Gastrocnemius medialis (tissue), 4 donors: ENCODE measurements around the gene KRTAP10-4. TPM values are rescaled to one million over a fixed set of nuclear protein-coding genes. Genes with fewer than 3 reads are reported as not detected.

Source experiments
- ATAC-seq, 2 donors: fragments of 150-250 bp; one replicate each; pipeline ENCODE4 v1.9.1; 2016
- DNase-seq, 2 donors: peaks; one replicate each; pipeline ENCODE4 v3.0.0-alpha.2; 2019
- H3K27ac ChIP-seq, 4 donors: fragments of 200-600 bp; sonication (generic); 1 replicate in 1 of 4; 2 replicates in 3 of 4; pipeline ENCODE4 v1.5.1; 2016 to 2018; ENCODE audit warnings: mild to moderate bottlenecking in 2 of 4, moderate library complexity in 1 of 4
- H3K27me3 ChIP-seq, 3 donors: fragments of 200-600 bp; sonication (generic) in 2 of 3; 1 replicate in 1 of 3; 2 replicates in 2 of 3; pipeline versions ENCODE4 v1.5.1 to v1.6.0; 2016 to 2019; ENCODE audit warnings: mild to moderate bottlenecking in 1 of 3, moderate library complexity in 1 of 3
- H3K36me3 ChIP-seq, 2 donors: fragments of 200-600 bp; sonication (generic) in 1 of 2; one replicate each; pipeline ENCODE4 v1.5.1; 2017 to 2018
- H3K4me1 ChIP-seq, 2 donors: fragments of 200-600 bp; sonication (generic) in 1 of 2; one replicate each; pipeline ENCODE4 v1.5.1; 2016 to 2017; ENCODE audit warnings: mild to moderate bottlenecking in 2 of 2
- H3K4me3 ChIP-seq, 4 donors: fragments of 200-600 bp; sonication (generic) in 3 of 4; 1 replicate in 1 of 4; 2 replicates in 3 of 4; pipeline ENCODE4 v1.5.1; 2016 to 2019; ENCODE audit warnings: mild to moderate bottlenecking in 2 of 4
- H3K9me3 ChIP-seq, 3 donors: fragments of 200-600 bp; sonication (generic) in 2 of 3; 1 replicate in 1 of 3; 2 replicates in 2 of 3; pipeline ENCODE4 v1.5.1; 2016 to 2019
- POLR2A ChIP-seq, 2 donors: fragments of 450-650 bp; IDR thresholded peaks; one replicate each; pipeline ENCODE4 v1.6.1; 2017; ENCODE audit warnings: antibody characterized with exemption in 2 of 2, mild to moderate bottlenecking in 2 of 2, moderate library complexity in 2 of 2
- in situ Hi-C, 4 donors: fragments of 200-750 bp; cut with MboI; loops; one replicate each; pipeline versions ENCODE4 v1.15.0 to v1.8.0; 2017; ENCODE audit warnings: low sequenced_read_pairs in 4 of 4
- intact Hi-C: fragments of 100-400 bp; cut with DNase I; formaldehyde crosslinking; loops from one replicate; pipeline ENCODE4 v1.15.1; 2023; ENCODE audit warnings: low total_unique reads
- total RNA-seq, 4 donors: library from RNA; depleted of rRNA; stranded (reverse); fragments of >200 nt; gene quantifications; one replicate each; pipeline versions ENCODE4 v1.1.0 to v1.2.3, GENCODE V29; 2016
- TF ChIP-seq, protein P1 (sequence below), 5 experiments: fragments of 450-650 bp in 3 of 5; fragments of 200-600 bp in 2 of 5; sonication (generic) in 2 of 5; IDR thresholded peaks in 4 of 5; conservative IDR thresholded peaks in 1 of 5; 1 replicate in 4 of 5; 2 replicates in 1 of 5; pipeline ENCODE4 v1.5.1; 2016 to 2019; ENCODE audit warnings: antibody characterized with exemption in 5 of 5, mild to moderate bottlenecking in 3 of 5, moderate library complexity in 3 of 5

KRTAP10-4 gene
- total RNA-seq, 4 donors from 2014 or later: not detected

DNA sequence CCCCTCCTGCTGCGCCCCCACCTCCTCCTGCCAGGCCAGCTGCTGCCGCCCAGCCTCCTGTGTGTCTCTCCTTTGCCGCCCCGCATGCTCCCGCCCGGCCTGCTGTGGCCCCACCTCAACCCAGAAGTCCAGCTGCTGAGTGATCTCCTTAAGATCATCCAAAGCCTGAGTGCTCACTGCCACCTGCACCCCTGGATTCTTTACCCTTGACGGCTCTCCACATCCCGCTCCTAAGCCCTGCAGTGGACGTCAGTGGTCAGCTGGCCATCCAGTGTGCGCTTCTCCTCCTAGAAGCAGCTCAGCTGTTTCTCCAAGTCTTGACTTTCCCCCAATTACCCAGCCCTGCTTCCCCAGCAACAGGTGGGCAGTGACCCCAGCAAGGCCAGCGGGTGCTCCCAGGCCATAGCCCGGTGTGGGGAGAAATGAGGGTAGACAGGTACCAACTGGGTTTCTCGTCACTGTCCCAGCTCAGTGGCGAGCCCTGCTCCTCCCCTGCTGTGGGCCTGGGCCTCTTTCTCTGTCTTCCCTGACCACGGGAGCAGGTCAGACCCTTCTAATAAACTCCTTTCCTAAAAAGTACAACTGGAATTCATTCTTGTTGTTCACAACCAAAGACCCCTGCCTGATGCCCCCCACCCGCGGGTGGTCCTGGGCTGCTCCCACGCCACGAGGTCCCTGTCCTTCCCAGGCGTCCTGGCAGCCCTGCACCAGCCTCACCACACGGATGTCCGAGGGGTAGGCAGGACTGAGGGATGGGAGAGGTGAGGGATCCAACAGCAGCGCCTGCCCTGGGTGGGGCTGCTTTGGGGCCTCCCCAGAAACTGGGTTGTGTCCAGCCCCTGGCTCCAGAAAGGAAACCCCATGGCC, 28.3 kb downstream of the KRTAP10-4 start:
- Histone ChIP-seq H3K27ac (no peak overlapping the region), H3K27me3 (peaks cover 18 to 45% (median 36%) of the 10 kb centered on the region in 3 donors), H3K4me1 (no peaks in the 10 kb centered on the region), H3K36me3 (no peaks in the 10 kb centered on the region), H3K4me3 (no peak overlapping the region), H3K9me3 (no peaks in the 10 kb centered on the region)
- ATAC-seq (no peak), DNase-seq (no peak)
- intact Hi-C loops (no loop called here), in situ Hi-C loops (no loop called here)
- TF ChIP-seq, protein P1, sequence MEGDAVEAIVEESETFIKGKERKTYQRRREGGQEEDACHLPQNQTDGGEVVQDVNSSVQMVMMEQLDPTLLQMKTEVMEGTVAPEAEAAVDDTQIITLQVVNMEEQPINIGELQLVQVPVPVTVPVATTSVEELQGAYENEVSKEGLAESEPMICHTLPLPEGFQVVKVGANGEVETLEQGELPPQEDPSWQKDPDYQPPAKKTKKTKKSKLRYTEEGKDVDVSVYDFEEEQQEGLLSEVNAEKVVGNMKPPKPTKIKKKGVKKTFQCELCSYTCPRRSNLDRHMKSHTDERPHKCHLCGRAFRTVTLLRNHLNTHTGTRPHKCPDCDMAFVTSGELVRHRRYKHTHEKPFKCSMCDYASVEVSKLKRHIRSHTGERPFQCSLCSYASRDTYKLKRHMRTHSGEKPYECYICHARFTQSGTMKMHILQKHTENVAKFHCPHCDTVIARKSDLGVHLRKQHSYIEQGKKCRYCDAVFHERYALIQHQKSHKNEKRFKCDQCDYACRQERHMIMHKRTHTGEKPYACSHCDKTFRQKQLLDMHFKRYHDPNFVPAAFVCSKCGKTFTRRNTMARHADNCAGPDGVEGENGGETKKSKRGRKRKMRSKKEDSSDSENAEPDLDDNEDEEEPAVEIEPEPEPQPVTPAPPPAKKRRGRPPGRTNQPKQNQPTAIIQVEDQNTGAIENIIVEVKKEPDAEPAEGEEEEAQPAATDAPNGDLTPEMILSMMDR (IDR thresholded peaks at IDR 0.05 in 4 of 5, conservative IDR thresholded peaks at IDR 0.05 in 1 of 5): no peak
- no peak for TF ChIP-seq POLR2A (IDR thresholded peaks at IDR 0.05)

DNA sequence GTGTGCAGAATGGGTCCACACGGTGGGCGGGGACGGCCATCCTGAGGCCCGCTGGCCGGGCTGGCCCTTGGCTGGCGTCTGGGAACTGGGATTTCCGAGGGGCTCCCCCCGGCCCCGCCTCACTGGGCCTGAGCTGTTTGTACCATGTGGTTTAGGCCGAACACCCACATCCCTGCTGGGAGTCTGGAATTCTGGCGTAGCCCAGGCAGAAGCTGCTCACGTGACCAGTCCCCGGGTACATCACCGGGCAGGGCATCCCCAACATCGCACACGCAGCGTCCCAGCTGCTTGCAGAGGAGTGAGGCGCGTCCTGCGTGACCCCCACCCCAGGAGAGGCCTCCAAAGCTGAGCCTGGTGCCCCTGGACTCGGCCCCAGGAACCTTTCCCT, 28.9 kb downstream of the KRTAP10-4 start:
- DNase-seq (no peak), ATAC-seq (no peak)
- Histone ChIP-seq H3K36me3 (no peaks in the 10 kb centered on the region), H3K4me1 (no peaks in the 10 kb centered on the region), H3K9me3 (no peaks in the 10 kb centered on the region), H3K27ac (no peak overlapping the region), H3K4me3 (no peak overlapping the region), H3K27me3 (peaks cover 18 to 45% (median 31%) of the 10 kb centered on the region in 3 donors)
- intact Hi-C loops: no loop called here
- TF ChIP-seq, protein P1 (IDR thresholded peaks at IDR 0.05 in 4 of 5, conservative IDR thresholded peaks at IDR 0.05 in 1 of 5): no peak
- TF ChIP-seq POLR2A (IDR thresholded peaks at IDR 0.05): no peak
- in situ Hi-C loops: no loop called here

DNA sequence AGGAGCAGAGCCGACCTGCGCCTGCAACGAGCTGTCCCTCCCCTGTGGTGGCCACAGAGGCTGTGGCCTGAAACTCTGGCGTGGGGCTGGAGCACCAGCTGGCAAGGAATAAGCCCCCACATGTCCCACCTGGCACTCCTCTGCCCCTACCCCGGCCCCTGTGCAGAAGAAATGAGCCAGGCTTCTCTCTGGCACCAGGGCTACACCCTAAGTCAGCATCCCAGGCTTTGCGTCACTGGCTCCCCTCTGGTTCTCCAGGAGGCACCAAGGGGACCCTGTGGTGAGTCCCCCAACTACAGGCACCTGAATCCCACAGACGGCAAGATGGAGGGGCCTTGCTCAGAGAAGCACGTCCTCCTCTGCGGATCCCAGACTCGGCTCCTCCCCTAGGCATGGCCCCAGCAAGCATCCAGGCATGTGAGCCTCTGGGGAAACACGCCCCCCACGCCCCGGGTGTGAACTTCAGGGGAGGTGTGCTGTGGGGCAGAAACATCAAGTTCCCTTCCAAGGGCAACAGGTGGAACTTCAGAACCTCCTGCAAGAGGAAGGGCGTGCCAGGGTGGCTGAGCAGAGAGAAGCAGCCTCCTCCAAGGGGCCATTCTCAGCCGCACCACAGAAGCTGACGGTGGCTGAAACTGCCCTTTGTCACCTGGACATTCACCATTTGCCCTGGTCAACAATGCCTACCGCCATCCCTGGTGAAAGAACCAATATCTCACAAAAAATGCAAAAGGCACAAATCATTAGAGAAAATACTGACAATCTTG, 29.8 kb downstream of the KRTAP10-4 start:
- in situ Hi-C loops: no loop called here
- TF ChIP-seq, protein P1 (IDR thresholded peaks at IDR 0.05 in 4 of 5, conservative IDR thresholded peaks at IDR 0.05 in 1 of 5): no peak
- TF ChIP-seq POLR2A (IDR thresholded peaks at IDR 0.05): no peak
- H3K27ac ChIP-seq: no peak overlapping the region
- H3K36me3 ChIP-seq: no peaks in the 10 kb centered on the region
- no peak overlapping the region for H3K4me3 ChIP-seq
- ATAC-seq (no peak), DNase-seq (no peak)
- no peaks in the 10 kb centered on the region for H3K4me1 ChIP-seq
- intact Hi-C loops: no loop called here
- H3K9me3 ChIP-seq: no peaks in the 10 kb centered on the region
- H3K27me3 ChIP-seq: peaks cover 18 to 40% (median 28%) of the 10 kb centered on the region in 3 donors

DNA sequence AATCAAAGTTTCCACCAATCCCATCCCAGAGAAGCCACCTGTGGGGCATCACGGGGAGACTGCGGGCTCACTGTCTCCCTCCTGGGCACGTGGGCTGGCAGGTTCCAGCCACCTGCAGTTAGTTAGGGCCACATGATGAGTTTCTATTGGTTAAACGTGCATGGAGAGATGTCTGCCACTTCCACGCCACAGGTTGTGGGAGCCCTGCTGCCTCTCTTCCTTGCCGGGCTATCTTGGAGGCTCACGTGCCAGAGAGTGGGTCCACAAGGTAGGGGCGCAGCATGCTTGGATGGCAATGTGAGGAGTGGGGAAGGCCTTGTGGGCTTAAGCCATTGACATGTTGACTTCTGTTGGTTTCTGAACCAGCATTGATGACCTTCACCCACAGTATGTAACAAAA, 30.4 kb downstream of the KRTAP10-4 start:
- peaks cover 18 to 36% (median 23%) of the 10 kb centered on the region in 3 donors for H3K27me3 ChIP-seq
- intact Hi-C loops: no loop called here
- in situ Hi-C loops: no loop called here

More for the DNA sequence above, 30.4 kb downstream of the KRTAP10-4 start:
- no peak for TF ChIP-seq POLR2A (IDR thresholded peaks at IDR 0.05)
- TF ChIP-seq, protein P1 (IDR thresholded peaks at IDR 0.05 in 4 of 5, conservative IDR thresholded peaks at IDR 0.05 in 1 of 5): no peak
- H3K4me1 ChIP-seq: no peaks in the 10 kb centered on the region
- no peak overlapping the region for H3K27ac ChIP-seq
- DNase-seq (no peak), ATAC-seq (no peak)
- H3K9me3 ChIP-seq: no peaks in the 10 kb centered on the region
- H3K36me3 ChIP-seq: no peaks in the 10 kb centered on the region
- H3K4me3 ChIP-seq: no peak overlapping the region
